SHP77 (cell line): ENCODE measurements around the gene KLF2.
A peak's percentile ranks its signal among the peaks of the same experiment; 100 is the strongest.

Experiments
- DNase-seq, 2 experiments: peaks; one replicate each; lab custom pipeline; 2025; lab: John Stamatoyannopoulos, UW

The KLF2 gene

GRCh38 chr19:16376649-16377048 lies 52.0 kb downstream of the KLF2 start:
- DNase-seq, result peak; percentile 10 to 19

GRCh38 chr19:16377521-16377920 lies 52.9 kb downstream of the KLF2 start:
- DNase-seq, result no peak
